GM18867 (cell line): ENCODE measurements around the gene KIF1B.
"Not testable (repeated sequence)": the region's sequence is repeated elsewhere in the genome, so short reads cannot be mapped to it uniquely, and the experiment has no call there.

ENCODE experiments used
- ATAC-seq: cut with Tn5 transposase; IDR thresholded peaks from one replicate; pipeline ENCODE4 v1.9.1; 2021; ENCODE audit warnings: mild to moderate bottlenecking, moderate library complexity; ENCODE audit not compliant: unreplicated experiment

Gene KIF1B

GRCh38 chr1:10424651-10425050, 214.3 kb downstream of the KIF1B start:
- no peak for ATAC-seq

DNA sequence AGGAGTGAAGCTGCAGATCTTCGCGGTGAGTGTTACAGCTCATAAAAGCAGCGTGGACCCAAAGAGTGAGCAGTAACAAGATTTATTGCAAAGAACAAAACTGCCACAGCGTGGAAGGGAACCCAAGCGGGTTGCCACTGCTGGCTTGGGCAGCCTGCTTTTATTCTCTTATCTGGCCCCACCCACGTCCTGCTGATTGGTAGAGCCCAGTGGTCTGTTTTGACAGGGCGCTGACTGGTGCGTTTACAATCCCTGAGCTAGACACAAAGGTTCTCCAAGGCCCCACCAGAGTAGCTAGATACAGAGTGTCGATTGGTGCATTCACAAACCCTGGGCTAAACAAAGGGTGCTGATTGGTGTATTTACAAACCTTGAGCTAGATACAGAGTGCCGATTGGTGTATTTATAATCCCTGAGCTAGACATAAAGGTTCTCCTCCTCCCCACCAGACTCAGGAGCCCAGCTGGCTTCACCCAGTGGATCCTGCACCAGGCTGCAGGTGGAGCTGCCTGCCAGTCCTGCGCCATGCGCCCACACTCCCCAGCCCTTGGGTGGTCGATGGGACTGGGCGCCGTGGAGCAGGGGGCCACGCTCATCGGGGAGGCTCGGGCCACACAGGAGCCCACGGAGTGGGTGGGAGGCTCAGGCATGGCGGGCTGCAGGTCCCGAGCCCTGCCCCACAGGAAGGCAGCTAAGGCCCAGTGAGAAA, 215.6 kb downstream of the KIF1B start:
- not testable (repeated sequence) for ATAC-seq

- ATAC-seq = not testable (repeated sequence)
These were observed 216.1 kb downstream of the KIF1B start for GRCh38 chr1:10426535-10426848.

- no peak for ATAC-seq
These were observed 218.6 kb downstream of the KIF1B start for GRCh38 chr1:10428984-10429383.

- no peak for ATAC-seq
These were observed 219.5 kb downstream of the KIF1B start for GRCh38 chr1:10429868-10430215.

DNA sequence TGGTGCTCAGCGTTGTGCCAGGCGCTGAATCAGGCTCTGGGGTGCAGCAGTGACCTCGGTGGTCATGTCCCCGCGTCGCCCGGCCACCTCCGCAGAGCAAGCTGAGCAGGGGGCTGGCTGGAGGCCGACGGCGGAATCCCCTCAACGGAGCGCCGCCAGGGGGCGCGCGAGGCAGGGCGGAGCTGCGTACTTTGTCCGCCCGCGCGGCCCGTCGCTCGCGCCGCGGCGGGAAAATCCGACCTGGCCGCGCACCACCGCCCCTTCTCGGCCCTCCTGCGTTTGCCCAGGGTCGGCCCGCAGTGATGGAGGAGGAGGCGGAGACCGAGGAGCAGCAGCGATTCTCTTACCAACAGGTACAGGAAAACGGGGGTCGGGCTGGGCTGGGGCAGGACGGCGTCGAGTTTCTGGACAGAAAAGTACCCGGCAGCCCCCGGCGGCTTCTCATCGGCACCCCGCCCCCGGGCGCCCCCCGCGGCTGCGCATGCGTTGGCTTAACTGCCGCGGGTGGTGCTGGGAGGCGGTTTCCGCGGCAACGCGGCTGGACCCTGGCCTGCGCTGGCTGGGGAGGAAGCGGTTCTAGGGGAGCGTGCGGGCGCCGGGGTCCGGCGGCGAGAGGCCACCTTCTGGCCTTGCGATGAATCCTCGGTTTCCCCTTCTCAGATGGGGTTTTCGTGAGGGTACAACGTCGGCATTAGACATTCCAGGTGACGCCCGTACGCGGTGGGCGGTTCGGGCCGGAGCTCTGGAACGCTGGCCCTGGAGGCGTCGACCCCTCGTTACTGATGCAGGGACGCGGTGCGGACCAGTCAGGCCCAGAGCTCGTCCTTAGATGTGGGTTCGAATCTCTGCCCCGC, 220.1 kb downstream of the KIF1B start, which contains the start of gene CENPS:
TSS of gene CENPS (plus strand) at position 218 of the 854 bp plus-strand sequence. CDS start at position 303, 85 bp downstream.
- peak; percentile 79 for ATAC-seq
